Parathyroid adenoma (tissue), 2 donors: ENCODE measurements around the gene KLHL29.

Source experiments
- H2AFZ ChIP-seq: fragments of 300-600 bp; sonication (generic); one replicate; pipeline ENCODE4 v1.7.0; 2017; ENCODE audit warnings: antibody characterized with exemption, mild to moderate bottlenecking
- H3K27ac ChIP-seq: fragments of 300-600 bp; sonication (generic); one replicate; pipeline ENCODE4 v1.7.0; 2017
- H3K27me3 ChIP-seq: fragments of 300-600 bp; sonication (generic); one replicate; pipeline ENCODE4 v1.7.0; 2017; ENCODE audit warnings: low read length; ENCODE audit not compliant: control insufficient read depth, insufficient read depth
- H3K36me3 ChIP-seq: fragments of 300-600 bp; sonication (generic); one replicate; pipeline ENCODE4 v1.7.0; 2017; ENCODE audit warnings: low read length; ENCODE audit not compliant: control insufficient read depth, insufficient read depth
- H3K4me1 ChIP-seq: fragments of 300-600 bp; sonication (generic); one replicate; pipeline ENCODE4 v1.7.0; 2017; ENCODE audit warnings: control low read depth
- H3K4me2 ChIP-seq: fragments of 300-600 bp; sonication (generic); one replicate; pipeline ENCODE4 v1.7.0; 2017; ENCODE audit warnings: low read length
- H3K4me3 ChIP-seq: fragments of 300-600 bp; sonication (generic); one replicate; pipeline ENCODE4 v1.7.0; 2017; ENCODE audit warnings: low read depth, low read length
- H3K79me2 ChIP-seq: fragments of 300-600 bp; sonication (generic); one replicate; pipeline ENCODE4 v1.7.0; 2017; ENCODE audit warnings: control low read depth
- H3K9ac ChIP-seq: fragments of 300-600 bp; sonication (generic); one replicate; pipeline ENCODE4 v1.7.0; 2017; ENCODE audit warnings: mild to moderate bottlenecking
- H3K9me3 ChIP-seq: fragments of 300-600 bp; sonication (generic); one replicate; pipeline ENCODE4 v1.7.0; 2017; ENCODE audit warnings: low read length; ENCODE audit not compliant: control insufficient read depth
- TF ChIP-seq, protein P1 (sequence below): fragments of 300-600 bp; sonication (generic); IDR thresholded peaks from one replicate; pipeline ENCODE4 v1.7.0; 2017; ENCODE audit warnings: antibody characterized with exemption, mild to moderate bottlenecking
- donor health status: primary hyperparathyroidism.

The KLHL29 gene

DNA sequence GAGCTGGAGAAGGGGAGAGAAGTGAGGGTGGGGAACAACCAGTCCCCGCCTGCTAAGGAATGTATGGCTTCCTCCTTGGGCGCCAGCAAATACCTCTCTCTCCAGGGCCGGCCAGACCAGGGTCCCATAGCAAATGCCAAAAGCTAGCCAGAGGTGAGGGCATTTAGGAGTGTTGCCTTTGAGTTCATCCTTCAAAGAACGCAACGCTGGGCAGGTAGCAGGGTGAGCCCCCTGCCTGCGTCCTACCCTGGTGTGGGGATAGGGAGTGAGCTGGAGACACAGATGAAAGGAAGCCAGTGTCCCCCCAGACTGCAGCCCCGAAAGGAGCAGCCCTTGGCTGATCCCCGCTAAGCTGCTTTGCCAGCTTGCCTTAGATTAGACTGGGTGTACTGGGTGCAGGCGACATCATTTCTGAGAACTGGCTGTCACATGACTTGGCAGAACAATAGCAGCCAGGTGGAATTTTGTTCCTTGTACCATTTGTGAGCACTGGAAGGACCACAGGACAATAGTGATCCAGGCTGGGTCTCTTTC is 40.4 kb downstream of the KLHL29 start:
- no peaks in the 10 kb centered on the region for H3K36me3 ChIP-seq
- H3K4me1 ChIP-seq, result no peaks in the 10 kb centered on the region
- H3K4me2 ChIP-seq, result no peak overlapping the region
- no peak overlapping the region for H3K4me3 ChIP-seq
- H3K27ac ChIP-seq, result no peak overlapping the region
- H3K9me3 ChIP-seq, result no peaks in the 10 kb centered on the region
- peaks cover 5% of the 10 kb centered on the region for H3K79me2 ChIP-seq
- no peak overlapping the region for H2AFZ ChIP-seq
- H3K9ac ChIP-seq, result no peak overlapping the region
- TF ChIP-seq, protein P1, sequence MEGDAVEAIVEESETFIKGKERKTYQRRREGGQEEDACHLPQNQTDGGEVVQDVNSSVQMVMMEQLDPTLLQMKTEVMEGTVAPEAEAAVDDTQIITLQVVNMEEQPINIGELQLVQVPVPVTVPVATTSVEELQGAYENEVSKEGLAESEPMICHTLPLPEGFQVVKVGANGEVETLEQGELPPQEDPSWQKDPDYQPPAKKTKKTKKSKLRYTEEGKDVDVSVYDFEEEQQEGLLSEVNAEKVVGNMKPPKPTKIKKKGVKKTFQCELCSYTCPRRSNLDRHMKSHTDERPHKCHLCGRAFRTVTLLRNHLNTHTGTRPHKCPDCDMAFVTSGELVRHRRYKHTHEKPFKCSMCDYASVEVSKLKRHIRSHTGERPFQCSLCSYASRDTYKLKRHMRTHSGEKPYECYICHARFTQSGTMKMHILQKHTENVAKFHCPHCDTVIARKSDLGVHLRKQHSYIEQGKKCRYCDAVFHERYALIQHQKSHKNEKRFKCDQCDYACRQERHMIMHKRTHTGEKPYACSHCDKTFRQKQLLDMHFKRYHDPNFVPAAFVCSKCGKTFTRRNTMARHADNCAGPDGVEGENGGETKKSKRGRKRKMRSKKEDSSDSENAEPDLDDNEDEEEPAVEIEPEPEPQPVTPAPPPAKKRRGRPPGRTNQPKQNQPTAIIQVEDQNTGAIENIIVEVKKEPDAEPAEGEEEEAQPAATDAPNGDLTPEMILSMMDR, result no peak
- no peaks in the 10 kb centered on the region for H3K27me3 ChIP-seq

DNA sequence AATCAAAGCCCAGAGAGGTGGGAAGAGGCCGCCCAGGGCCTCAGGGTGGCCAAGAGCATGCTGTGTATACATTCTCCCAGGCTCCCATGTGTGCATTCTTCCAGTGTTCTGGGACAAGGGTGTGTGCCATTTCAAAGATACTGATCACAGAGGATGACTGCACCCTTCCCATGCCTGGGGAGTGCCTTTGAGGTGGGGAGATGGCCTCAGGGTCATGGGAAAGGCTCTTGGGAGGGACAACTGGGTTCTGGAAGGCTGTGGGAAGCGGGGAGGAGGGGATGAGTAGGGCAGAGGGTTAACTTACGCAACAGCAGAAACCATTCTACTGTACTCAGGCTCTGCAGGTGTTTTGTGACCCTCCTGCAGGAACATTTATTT is 40.9 kb downstream of the KLHL29 start:
- H3K27ac ChIP-seq, result no peak overlapping the region
- H3K9ac ChIP-seq, result no peak overlapping the region
- H3K4me2 ChIP-seq, result no peak overlapping the region
- TF ChIP-seq, protein P1, result no peak
- H3K36me3 ChIP-seq, result no peaks in the 10 kb centered on the region
- H3K4me1 ChIP-seq, result no peaks in the 10 kb centered on the region
- peaks cover 5% of the 10 kb centered on the region for H3K79me2 ChIP-seq
- H2AFZ ChIP-seq, result no peak overlapping the region
- no peaks in the 10 kb centered on the region for H3K27me3 ChIP-seq
- H3K4me3 ChIP-seq, result no peak overlapping the region
- no peaks in the 10 kb centered on the region for H3K9me3 ChIP-seq

DNA sequence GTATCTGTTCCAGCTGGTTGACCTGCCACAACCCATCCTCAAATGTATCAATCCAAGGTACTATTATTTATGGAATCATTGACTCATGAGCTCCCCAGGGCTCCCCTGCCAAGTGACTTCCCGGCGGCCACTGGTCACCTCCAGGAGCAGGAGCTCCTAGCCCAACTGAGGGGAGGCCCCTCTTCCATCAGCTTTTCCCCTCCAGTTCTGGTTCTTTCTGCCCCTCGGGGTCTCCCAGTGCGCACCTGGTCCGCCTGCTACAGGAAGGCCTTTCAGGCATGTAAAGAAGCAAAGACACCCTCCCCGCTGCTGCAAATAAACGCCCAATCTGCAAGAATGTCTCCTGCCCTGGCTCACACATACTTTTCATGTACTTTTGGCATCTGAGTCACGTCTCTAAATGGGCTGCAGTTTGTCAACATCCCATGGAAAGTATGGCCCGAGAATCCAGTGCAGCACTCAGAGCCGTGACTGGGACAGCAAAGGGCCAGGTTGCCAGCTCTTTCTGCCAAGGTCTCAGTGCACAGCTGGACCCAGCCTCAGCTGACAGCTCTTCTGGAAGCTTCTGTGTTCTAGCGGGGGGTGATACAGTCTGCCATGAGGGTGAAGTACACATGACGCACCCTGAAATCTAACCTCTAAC is 41.4 kb downstream of the KLHL29 start:
- Histone ChIP-seq H3K27ac (no peak overlapping the region), H3K9me3 (no peaks in the 10 kb centered on the region), H3K27me3 (no peaks in the 10 kb centered on the region), H2AFZ (no peak overlapping the region), H3K4me3 (no peak overlapping the region), H3K9ac (no peak overlapping the region), H3K4me2 (no peak overlapping the region), H3K79me2 (peaks cover 2% of the 10 kb centered on the region), H3K36me3 (no peaks in the 10 kb centered on the region), H3K4me1 (no peaks in the 10 kb centered on the region)
- TF ChIP-seq, protein P1, result no peak

DNA sequence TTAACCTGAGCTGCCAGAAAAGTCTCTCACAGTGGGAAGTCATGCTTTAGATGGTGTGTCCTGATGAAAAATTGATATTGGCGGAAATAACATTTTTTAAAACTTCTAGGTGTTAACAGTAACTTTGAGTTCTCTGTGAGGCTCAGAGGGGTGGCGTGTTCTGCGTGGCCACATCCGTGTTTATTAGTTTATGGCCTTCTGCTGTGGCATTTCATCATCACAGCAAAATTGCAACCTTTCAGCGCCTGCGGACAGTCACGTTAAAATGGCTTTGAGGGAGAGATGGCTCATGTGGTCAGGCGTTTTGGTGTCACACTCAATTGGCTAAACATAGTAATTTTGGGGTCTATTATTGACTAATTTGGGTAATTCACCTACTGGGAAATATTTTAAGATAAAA is 42.4 kb downstream of the KLHL29 start:
- Histone ChIP-seq H3K4me2 (no peak overlapping the region), H3K9ac (no peak overlapping the region), H3K4me1 (no peaks in the 10 kb centered on the region), H3K27me3 (no peaks in the 10 kb centered on the region), H3K36me3 (no peaks in the 10 kb centered on the region), H3K4me3 (no peak overlapping the region), H3K27ac (no peak overlapping the region), H3K79me2 (no peaks in the 10 kb centered on the region), H2AFZ (no peak overlapping the region), H3K9me3 (no peaks in the 10 kb centered on the region)
- TF ChIP-seq, protein P1, result no peak

DNA sequence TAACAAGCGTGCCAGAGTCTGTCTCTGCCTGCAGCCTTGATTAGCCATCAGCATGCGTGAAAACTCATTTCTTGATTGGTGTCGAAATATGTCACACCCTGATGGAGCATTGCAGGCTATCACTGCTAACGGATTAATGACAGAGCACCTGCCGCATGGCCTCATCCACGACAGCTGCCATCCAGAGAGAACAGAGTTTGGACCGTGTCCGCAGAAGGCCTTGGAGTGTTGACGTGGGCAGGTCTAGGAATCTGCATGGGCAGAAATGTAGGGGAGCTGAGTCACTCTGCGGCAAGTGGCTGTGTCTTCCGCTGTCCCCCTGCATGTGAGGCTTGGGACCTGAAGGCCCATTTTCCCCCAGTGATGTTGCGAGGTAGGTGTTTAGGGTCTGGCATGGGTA is 43.0 kb downstream of the KLHL29 start:
- Histone ChIP-seq H3K27ac (no peak overlapping the region), H3K9ac (no peak overlapping the region), H3K4me3 (no peak overlapping the region), H3K9me3 (no peaks in the 10 kb centered on the region), H3K4me2 (no peak overlapping the region), H2AFZ (no peak overlapping the region), H3K79me2 (no peaks in the 10 kb centered on the region), H3K27me3 (no peaks in the 10 kb centered on the region), H3K4me1 (no peaks in the 10 kb centered on the region), H3K36me3 (no peaks in the 10 kb centered on the region)
- TF ChIP-seq, protein P1, result no peak
